Lung microvascular endothelial cell (primary cell): ENCODE data around the gene MRAP. TPM values are rescaled to one million over a fixed set of nuclear protein-coding genes. Genes with fewer than 3 reads are reported as not detected.

Experiments used
- DNase-seq, 2 donors: peaks; one replicate each; pipeline versions ENCODE4 v3.0.0 to v3.0.0-alpha.2; 2010; ENCODE audit warnings: low read depth in 2 of 2
- total RNA-seq: library from RNA; depleted of rRNA; stranded (reverse); fragments of >200 nt; gene quantifications from 2 replicates; pipeline ENCODE4 v1.2.1, GENCODE V29; 2014

The MRAP gene
- total RNA-seq, 1 donor from 2014 or later = not detected

DNA sequence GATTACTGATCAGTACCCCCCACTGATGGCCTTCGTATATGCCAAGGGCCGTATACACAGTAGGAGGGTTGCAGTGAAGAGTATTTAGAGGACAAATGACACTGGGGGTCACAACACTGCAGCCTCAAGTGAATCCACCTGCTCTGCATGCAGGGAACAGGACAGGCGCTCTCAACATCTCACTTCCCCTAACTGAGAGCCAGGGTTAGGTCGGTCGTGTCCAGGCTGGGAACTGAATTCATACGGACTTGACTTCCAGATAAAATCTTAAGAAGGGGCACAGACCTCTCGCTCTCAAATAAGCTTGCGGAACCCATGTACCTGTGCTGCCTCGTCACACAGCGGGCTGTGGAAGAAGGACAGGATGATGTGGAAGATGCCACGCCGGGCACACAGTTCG lies 22.8 kb downstream of the MRAP start:
- no peak for DNase-seq

- DNase-seq = no peak
Observed at GRCh38 chr21:32322103-32322502, 23.4 kb downstream of the MRAP start.

DNA sequence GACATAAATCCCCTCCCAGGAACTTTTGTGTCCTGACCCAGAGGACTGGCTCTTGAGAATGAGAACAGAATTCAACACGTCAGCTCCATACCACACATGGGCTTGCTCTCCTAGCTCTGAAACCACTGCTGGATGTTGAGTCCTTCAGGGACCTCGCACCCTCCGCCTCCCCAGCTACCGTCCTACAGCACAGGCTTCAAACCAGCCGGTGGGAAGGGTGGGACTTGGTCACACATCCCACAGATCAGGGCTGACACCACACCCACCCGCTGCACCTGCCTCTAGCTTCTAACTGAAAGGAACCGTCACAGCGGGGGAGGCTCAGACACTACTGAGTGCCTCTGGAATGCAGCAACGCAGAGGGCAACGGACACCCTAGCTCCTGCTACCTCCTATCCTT lies 24.0 kb downstream of the MRAP start:
- DNase-seq = no peak

- no peak for DNase-seq
Observed at GRCh38 chr21:32325706-32326105, 27.1 kb downstream of the MRAP start.

DNA sequence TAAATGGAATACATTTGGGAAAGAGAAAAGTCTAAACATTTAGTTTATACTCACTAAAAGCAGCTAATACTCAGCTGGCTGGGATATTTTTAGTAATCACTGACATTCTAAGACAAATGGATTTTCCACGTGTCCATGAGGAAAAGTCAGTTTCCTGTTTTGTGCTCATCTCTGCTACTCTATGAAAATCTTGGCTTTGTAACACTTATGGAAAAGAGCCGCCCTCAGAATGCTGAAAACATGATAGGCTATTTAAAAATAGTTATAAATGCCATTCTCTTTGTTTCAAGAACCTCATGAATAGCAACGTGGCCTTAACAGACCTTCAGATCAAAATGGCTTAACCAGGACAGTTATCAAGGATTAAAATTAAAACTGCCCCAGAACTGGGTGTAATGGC lies 29.9 kb downstream of the MRAP start:
- DNase-seq = peak; percentile 92 to 93

GRCh38 chr21:32329331-32329730 lies 30.7 kb downstream of the MRAP start:
- DNase-seq = peak; percentile 70 to 87

GRCh38 chr21:32329776-32330175 lies 31.1 kb downstream of the MRAP start:
- peak; percentile 57 to 79 for DNase-seq

- DNase-seq = no peak
Observed at GRCh38 chr21:32330784-32331311, 32.2 kb downstream of the MRAP start.

- no peak for DNase-seq
Observed at GRCh38 chr21:32331444-32332305, 33.0 kb downstream of the MRAP start.

DNA sequence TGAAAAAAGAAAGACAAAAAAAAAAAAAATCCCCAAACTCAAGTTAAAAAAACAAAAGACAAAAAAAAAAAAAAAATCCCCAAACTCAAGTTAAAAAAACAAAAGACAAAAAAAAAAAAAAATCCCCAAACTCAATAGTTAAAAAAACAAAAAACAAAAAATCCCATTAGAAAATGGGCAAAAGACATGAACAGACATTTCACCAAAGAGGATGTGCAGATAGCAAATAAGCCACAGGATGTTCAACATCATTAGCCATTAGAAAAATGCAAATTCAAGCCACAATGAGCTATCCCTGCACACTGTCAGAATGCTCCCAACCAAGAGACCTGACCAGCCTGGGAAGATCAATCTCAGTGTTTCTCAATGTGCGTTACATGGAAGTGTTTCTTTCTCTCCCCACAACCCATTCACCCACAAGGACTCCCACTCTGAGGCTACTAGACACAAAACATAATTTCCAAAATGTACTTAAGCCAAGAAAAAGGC lies 33.9 kb downstream of the MRAP start:
- DNase-seq = no peak

DNA sequence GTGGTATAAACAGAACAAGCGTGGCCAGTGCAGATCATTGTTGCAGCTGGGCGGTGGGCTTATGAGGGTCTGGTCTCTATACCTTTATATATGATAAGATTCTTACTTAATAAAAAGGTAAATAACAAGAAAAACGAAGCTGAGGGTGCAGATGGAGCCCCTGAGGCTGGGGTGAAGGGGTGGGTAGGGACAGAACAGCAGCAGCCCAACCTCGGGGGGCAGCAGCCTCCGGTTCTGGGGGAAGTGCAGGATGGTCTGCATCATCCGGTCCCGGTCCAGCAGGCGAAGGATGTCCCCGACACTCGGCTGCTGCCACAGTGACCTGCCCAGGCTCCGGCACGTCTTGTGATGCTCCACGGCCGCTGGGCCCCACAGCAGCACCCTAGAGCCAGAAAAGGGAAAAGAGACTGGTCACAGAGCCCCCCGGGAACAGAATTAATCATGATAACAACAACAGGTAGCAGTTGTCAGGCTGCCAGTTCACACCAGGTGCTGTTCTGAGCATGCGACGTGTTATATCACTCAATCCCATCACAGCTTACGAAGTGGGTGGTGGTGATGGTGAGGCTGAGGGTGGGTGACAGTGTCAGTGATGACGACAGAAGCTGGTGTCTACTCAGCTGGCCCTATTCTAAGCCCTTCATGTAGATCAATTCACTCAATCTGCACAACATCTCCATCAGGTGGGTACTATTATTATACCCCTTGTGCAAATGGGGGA lies 35.5 kb downstream of the MRAP start:
- DNase-seq = no peak

DNA sequence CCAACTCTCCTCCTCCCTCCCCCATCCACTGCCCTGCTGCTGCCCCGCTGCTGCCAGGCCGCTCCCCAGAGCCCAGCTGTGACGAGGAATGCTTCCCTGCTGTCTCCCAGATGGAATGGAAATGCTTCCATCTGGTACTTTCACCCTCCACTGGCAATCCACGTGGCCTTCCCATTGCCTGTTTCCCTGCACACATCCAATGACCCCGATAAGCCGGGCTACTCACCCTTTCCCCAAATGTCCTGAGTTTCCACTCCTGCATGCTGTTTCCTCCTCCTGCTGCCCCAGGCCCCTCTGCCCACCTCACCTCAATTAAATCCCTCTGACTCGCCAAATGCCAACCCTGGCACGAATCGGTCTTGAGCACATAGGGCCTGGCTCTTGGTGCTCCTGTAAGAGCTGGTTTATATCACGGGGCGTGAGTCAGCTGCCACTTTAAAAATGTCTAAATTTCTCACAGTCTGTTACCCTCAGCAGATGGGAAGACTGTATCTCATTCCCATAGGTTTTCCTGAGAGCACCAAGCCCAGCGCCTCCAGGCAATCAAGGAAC lies 36.4 kb downstream of the MRAP start:
- DNase-seq = no peak

- no peak for DNase-seq
Observed at GRCh38 chr21:32335601-32336575, 37.2 kb downstream of the MRAP start.

GRCh38 chr21:32336711-32337110 lies 38.1 kb downstream of the MRAP start:
- peak in 1 of 2 donors; percentile 56 for DNase-seq

DNA sequence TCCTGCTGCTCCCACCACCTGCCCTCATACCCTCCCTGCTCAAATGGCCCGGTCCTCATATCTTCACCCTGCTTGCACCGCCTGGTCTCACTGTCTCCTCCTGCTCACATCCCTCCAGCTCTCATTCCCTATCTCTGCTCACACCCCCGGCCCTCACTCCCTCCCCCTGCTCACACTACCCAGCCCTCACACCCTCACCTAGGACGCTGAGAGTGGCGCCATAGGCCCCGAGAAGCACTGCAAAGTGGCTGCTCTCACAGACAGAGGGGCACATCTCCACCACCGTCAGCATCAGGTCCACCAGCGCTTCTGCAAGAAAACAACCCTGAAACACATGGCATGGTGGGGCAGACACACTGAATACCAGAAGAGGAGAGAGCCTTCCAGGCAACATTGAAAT lies 38.6 kb downstream of the MRAP start:
- DNase-seq = no peak

- DNase-seq = no peak
Observed at GRCh38 chr21:32338209-32338921, 39.7 kb downstream of the MRAP start.

DNA sequence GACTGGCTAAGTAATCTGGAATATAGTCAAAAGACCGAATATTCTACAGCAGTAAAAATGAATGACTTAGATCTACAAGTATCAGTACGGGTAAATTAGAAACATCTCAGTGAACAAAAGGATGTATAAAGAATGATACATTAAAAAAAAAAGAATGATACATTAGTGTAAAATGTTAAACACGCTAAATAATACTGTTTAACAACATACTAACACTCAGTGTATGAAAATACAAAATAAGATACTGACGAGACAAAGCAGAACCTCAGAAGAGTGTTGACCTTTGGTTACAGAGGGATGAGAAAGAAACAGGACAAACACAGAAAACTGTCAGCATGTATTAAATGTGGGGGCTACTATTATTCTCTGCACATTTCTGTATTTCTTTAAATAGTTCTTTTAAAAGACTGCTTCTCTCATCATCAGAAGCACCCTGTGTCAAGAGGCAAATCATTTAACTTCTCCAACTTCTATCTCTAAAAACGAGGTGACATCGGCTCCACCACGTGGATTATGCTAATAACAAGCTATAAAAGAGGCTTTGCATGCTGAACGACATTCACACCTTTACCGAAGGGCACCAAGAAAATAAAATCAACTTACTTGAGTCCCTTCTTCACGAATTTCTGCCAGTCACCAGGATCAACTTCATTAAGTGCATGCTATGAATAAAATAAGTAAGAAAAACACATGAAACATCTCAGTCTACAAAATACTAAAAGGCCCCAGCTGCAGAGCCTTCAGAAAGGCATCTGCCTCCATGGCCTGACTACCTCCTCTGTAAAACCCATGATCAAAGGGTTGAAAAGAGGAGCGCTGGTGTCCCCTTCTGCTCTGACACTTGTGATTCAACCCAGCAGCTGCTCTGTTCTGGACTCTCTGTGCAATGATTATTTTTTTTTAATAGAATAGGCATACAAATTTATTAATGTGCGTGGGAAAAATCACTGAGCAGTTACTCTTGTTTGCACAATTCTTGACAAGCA lies 42.5 kb downstream of the MRAP start:
- DNase-seq = no peak

- no peak for DNase-seq
Observed at GRCh38 chr21:32346951-32347350, 48.3 kb downstream of the MRAP start.

GRCh38 chr21:32347351-32347750 lies 48.7 kb downstream of the MRAP start:
- no peak for DNase-seq
